Fibroblast of gingiva (primary cell): Measurements from ENCODE around the gene ZNF605.
"Not testable (repeated sequence)": the region's sequence is repeated elsewhere in the genome, so short reads cannot be mapped to it uniquely, and the experiment has no call there.

Source experiments
- DNase-seq: peaks from one replicate; pipeline ENCODE4 v3.0.0-alpha.2; 2011; ENCODE audit warnings: low read depth

The ZNF605 gene

DNA sequence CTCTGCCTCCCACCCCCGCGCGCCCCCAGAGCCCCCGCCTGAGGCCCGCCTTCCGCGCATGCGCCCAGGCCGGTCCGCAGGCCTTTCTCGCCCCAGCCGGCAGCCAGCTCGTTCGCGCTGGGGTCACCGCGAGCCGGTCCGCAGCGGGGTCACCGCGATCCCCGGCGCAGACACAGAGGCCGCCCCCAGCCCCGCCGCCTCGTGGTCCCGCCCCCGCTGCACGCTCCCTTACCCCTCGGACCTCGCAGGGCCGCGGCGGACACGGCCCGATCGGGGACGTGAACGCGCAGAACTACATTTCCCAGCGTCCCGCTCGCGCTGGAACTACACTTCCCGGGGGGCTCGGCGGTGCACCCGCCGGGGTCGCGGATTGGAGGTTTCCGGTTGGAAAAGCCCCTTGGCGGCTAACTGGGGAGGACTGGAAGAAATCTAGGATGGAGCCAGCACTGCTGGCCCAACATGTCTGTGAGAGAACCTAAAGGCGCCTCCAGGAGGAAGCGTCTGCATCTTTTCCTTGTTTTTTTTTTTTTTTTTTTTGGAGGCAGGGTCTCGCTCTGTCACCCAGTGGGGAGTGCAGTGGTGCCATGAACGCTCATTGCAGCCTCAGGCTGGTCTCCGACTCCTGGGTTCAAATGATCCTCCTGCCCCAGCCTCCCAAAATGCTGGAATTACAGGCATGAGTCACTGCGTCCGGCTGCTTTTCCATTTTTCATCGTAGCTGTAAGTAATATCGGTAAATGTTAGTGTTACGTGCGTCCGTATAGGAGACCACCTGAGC lies at the start of gene ZNF605:
Gene ZNF605, minus strand, starts transcription at position 296 of the 778 bp plus-strand sequence. CDS start 10,671 bp downstream, outside the sequence.
- peak; percentile 91 for DNase-seq

DNA sequence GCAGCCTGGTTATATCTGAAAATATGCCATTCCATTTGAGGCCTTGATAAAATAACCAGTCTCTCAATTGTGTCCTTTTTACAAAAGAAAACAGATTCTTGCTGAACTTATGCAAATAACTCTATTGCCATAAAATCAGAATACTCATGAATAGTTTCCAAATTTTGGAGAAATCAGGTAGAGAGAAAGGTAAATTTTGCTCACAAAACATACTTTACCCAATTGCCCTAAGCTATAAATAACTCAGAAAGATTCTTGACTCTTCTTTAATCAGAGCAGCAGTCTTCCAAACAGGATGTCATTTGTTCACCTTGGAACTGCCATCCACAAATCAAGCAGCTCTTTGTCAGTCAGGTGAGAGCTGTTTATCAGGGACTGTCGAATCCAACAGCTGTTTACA lies 42.6 kb upstream of the ZNF605 start:
- DNase-seq: no peak

DNA sequence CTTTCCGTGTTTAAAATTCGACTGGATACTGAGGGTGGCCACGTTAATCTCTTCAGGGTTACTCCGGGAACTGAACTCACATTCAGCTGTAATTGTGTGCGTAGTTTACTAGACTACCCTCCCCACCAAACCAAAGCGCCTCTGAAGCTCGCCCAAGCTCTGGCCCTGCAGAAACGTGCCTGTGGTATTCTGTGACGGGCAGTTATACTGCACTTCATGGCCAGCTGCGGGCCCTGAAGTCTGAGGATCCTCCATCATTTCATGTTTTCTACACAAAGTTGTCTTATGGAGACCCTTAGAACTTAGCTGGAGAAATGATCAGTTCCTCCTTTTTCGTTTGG lies 30.7 kb upstream of the ZNF605 start:
- no peak for DNase-seq

- peak; percentile 86 for DNase-seq
Observed at GRCh38 chr12:132986001-132986884, 30.1 kb upstream of the ZNF605 start, which contains the start of gene ZNF26. ZNF26 (plus strand) TSS chr12:132986367; CDS start chr12:132986841, 474 bp downstream.

DNA sequence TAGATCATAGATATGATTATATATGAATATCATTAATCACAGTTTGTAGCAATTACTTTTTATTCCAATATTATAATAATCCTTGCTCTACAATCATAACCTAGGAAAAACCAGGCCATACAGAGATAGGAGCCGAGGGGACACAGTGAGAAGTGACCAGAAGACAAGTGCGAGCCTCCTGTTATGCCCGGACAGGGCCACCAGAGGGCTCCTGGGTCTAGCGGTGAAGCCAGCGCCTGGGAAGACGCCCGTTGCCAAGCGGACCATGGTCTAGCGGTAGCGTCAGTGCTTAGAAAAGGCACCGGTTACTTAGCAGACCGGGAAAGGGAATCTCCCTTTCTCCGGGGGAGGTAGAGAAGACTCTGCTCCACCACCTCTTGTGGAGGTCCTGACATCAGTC lies 20.8 kb upstream of the ZNF605 start:
- not testable (repeated sequence) for DNase-seq

DNA sequence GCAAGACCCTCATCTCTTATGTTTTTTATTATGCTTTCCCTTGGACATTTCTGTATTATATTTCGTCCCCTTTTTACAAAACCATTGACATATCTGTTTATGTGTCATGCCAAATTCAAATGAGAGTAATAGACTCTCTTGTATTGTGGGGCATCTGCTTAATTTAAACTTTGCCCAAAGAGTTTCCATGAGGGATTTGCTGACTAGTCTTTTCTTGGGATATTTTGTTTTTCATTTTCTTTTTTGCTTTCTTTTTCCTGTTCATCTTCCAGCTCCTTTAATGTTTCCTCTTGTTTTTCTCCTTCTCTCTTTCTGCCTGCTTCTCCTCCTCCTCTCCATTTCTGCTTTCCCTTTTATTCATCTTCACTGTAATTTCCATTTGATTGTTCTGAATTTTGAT lies 16.3 kb upstream of the ZNF605 start:
- DNase-seq: no peak

- DNase-seq: no peak
Observed at GRCh38 chr12:132967736-132968135, 11.6 kb upstream of the ZNF605 start.

DNA sequence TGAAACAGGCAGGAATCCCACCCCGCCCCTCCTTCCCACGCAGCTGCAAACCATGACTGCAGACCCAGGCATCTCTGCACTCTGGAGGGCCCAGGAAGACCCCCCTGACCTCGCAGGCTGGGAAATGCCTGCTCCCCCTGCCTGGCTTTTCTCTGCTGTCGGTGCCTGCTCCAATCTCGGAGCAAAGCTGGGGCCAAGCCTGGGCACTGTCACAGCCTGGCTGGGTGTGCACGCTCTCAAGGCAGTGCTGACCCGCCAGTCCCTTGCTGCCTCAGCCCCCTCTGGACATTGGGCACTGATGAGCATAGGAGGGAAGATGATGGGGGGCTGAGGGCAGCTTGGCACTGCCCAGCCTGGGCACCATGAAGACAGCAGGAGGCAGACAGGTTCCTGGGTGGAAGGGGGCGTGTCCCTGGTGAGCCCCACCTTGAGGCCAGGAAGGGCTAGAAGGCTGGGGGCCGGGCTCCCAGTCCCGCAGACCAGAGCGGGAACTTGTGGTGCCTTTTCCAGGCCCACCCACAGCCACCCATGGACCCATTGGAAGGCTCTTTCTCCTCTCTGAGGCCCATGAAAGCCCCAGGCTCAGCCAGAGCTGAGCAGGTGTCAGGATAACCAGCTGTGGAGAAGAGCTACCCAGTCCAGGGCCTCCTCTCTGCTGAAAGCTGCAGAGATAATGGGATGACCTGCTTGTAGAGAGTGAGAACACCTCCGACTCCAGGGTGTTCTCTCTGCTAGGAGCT lies 10.7 kb upstream of the ZNF605 start:
- no peak for DNase-seq

GRCh38 chr12:132965796-132966195 lies 9.7 kb upstream of the ZNF605 start:
- DNase-seq: no peak

GRCh38 chr12:132963947-132964346 lies 7.8 kb upstream of the ZNF605 start:
- not testable (repeated sequence) for DNase-seq

GRCh38 chr12:132961790-132962189 lies 5.7 kb upstream of the ZNF605 start:
- not testable (repeated sequence) for DNase-seq

DNA sequence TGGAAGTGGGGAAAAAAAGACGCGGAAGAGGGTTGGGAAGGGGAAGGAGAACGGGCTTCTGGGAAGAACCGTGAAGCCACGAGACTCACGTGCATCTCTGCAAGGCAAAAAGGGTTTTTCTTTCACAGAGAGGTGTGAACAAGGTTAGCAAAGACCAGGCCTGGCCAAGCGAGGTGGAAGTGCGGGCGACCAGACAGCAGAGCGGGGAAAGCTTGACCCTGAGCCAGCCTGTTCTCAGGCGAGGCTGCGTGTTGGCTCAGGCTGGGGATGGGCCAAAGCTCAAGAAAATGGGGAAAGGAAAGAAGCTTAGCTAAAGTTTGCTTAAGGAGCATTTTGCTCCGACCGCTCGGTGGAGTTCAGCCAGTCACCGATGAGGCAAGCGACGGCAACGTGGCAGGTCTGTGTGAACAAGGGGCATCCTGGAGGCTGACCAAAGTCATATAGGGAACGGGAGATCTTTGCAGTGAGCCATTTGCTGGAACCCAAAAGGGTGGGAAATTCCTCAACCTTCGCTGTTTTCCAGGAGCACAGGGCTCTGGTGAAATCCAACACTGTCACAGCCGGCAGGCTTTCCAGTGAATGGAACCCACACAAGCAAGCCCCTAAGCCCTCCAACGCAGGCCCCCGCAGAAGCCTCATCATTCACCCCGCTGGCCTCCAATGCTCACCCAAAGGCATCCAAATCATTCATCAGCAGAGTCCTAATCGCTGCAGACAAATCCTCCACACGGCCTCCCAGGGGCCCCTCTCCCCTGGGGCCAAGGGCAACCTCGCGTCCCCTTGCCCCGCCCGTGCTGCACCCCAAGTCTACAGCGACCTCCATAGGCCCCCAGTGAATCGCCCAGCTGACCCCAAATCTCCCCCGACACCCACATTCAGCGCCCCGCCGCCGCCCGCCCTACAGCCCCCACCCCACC lies 754 bp downstream of the ZNF605 start:
- DNase-seq: peak; percentile 83

- no peak for DNase-seq
Observed at GRCh38 chr12:132954471-132955048, 1.5 kb downstream of the ZNF605 start.

GRCh38 chr12:132953771-132954170 lies 2.3 kb downstream of the ZNF605 start:
- DNase-seq: no peak

DNA sequence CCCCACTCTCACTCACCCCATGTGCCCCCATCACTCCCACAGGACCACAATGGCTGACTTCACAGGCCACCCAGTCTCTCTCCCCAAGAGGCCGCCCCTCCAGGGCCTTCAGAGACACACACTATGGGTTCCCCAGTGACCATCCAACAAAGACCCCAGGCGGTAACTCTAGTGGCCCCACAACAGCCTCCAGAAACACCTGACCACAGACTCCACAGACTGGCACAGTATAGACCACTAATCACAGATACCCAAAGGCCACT lies 3.0 kb downstream of the ZNF605 start:
- DNase-seq: no peak

- no peak for DNase-seq
Observed at GRCh38 chr12:132952371-132953162, 3.5 kb downstream of the ZNF605 start.

DNA sequence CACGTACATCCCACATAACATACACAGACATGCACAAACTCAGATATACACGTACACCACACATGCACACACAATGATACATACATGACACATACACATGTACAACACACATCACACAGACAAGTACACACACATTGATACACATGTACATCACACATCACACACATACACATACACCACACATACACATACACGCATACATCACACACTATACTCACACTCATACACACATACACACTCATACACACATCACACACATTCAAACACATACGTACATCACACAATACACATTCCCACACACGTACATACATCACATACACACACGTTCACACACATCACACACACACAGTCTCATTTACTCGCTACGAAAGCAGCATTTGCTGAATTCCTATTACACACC lies 4.5 kb downstream of the ZNF605 start:
- no peak for DNase-seq

DNA sequence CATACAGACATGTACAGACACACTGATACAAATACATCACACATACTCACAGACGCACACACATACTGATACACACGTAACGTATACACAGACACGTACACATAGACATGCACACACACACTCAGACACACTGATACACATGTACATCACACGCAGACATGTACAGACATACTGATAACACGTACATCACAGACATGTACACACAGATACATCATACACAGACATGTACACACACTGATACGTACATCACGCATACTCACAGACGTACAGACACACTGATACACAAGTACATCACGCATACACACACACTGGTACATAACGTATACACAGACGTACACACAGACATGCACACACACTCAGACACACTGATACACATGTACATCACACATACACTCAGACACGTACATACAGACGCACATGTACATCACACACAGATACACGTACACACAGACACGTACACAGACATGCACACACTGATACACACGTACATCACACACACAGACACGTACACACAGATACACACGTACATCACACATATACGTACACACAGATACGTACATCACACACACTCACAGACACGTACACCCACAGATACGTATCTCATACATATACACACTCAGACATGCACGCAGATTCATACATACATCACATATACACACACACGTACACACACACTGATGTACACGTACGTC lies 5.1 kb downstream of the ZNF605 start:
- DNase-seq: no peak

DNA sequence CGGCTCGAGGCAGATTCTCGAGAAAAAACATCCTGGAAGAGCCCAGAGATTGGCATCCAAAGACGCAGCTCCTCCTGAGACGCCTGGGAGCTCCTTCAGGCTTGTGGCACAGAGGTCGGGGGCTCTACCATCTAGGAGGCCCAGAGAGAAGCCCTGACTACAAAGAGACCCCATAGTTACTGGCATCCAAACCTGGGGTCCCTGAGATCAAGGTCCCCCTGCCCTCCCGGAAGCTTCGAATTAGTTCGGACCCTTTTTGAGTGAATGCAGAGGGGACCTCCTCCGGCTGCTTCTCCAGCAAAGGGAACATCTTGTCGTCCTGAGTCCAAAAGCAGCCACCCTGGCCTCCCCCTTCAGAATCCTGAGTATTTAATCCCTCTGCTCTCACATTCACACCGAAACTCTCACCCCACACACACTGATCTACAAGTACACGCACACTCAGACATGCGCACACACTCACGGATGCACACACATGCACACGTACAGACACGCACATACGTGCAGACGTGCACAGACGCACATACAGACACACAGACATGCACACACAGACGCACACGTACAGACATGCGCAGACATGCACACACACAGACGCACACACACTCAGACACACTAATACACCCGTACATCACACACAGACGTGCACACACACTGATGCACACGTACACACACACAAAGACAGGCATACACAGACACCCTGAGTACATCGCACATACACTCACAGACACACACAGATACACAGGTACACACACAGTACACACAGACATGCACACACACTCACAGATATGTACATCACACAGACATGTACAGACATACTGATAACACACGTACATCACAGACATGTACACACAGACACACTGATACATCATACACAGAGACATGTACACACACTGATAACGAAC lies 5.9 kb downstream of the ZNF605 start:
- DNase-seq: no peak
